ENCODE measurements around the gene IQGAP1.
"Not testable (repeated sequence)": the region's sequence is repeated elsewhere in the genome, so short reads cannot be mapped to it uniquely, and the experiment has no call there.

IQGAP1 gene

DNA sequence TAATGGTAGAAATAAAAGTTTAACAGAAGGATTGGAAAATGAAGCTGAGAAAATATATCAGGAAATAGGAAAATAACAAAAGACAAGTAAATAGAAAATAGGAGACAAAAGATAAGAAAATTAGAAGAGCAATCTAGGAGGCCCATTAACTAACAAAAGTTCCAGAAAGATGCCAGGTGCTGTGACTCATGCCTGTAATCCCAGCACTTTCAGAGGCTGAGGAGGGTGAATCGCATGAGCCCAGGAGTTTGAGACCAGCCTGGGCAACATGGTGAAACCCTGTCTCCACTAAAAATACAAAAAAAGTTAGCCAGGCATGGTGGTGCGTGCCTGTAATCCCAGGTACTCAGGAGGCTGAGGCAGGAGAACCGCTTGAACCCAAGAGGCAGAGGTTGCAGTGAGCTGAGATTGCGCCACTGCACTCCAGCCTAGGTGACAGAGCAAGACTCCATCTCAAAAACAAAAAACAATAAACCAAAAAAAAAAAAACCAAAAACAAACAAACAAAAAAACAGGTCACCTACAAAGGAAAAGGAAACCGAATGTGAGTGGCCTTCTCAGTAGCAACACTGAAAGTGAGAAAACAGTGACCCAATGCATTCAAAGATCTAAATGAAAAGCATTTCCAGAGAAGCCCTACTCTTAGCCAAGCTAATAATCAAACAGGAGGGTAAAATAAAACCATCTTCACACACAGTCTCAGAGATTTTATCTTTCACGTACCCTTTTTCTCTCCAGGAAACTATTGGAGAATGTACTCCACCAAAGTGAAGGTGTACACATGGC, 136.2 kb downstream of the IQGAP1 start:
- not testable (repeated sequence) for DNase-seq (ENCODE audit: low read depth in 2 of 2)

DNA sequence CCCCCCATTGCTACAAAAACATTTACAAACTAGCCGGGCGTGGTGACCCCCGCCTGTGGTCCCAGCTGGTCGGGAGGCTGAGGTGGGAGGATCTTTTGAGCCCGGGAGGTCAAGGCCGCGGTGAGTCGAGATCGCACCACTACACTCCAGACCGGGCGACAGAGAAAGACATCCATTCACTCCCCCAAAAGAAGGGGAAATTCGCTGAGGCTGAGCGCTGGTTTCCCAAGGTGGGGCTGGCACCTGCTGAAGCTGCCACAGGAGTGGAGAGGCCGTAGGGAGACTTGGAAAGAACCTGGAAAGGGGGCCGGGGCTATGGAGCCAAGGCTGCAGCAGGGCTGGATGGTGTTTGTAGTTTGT, 140.9 kb downstream of the IQGAP1 start:
- DNase-seq (ENCODE audit: low read depth in 2 of 2), result no peak

DNA sequence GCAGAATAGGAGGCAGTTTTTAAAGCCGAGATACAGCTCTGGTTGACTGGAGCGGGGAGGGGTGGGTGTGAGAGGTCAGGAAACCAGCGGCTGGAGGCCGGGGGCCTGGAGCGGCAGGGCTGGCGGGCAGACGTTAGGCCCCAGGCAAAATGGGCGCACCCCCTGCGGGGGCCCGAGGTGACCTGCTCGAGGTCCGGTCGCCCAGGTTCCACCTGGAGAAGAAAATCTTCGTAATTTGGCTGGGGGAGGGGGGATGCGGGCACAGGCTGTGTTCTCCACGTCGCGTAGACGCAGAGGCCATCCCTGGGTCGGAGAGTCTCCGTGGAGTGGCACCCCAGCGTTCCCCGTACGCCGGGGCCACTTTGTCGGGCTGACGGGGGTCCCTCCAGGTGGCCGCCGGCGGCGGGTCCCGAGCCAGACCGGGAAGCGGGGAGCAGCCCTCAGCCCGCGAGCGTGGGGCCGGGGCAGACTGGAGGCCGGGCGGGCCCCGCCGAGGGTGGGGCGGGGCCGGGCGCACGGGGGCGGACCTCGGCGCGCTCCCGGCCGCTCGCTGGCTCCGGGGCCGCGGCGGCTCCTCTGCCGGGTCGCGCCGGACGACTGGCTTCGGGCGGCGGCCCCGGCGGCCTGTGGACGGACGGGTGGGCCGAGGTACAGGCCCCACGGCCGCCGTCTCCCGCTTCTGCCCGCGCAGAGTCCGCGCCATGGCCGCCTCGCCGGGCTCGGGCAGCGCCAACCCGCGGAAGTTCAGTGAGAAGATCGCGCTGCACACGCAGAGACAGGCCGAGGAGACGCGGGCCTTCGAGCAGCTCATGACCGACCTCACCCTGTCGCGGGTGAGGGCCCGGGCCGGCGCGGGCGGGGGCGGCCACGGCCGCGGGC, 141.6 kb downstream of the IQGAP1 start, which contains the start of gene CRTC3:
Gene CRTC3 (plus strand): TSS at position 553 of the 879 bp plus-strand sequence. CDS start 149 bp downstream, at position 702.
- peak in 1 of 2 donors; percentile 36 for DNase-seq (ENCODE audit: low read depth in 2 of 2)

DNA sequence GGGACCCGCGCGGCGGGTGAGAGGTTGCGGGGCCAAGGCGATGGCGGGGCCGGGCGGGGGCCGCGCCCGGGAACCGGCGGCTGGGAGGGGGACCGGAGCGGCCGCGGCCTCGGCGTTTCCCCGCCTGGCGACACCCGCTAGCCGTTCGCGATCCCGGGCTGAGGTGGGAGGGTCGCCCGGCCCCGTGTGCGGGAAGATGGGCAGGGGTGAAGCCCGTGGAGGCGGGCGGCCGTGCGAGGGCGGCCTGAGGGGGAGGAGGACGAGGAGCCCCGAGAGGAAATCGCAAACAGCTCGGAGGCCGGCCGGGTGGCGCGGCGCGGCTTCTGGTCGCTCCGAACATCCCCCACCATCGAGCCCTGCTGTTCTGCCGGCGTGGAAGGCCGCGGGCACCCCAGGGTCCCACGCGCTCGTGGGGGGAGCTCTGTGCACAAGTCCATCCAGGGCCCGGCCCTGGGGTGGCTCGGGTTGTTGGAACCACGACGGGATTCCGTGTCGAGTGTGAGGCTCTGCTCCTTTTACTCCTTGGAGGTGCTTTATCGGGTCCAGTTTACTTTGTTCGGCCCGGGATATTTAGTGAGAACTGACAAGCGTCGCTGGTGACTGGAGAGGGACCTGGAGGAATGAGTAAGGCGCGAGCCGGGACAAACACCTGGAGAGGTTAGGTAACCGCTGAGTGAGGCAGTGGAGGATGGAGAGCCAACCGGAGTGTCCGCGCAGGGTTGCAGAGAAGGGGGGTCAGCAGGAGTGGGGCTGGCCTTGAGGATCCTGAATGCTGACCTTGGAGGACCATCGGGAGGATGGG, 142.4 kb downstream of the IQGAP1 start:
- DNase-seq (ENCODE audit: low read depth in 2 of 2), result peak in 1 of 2 donors; percentile 18

DNA sequence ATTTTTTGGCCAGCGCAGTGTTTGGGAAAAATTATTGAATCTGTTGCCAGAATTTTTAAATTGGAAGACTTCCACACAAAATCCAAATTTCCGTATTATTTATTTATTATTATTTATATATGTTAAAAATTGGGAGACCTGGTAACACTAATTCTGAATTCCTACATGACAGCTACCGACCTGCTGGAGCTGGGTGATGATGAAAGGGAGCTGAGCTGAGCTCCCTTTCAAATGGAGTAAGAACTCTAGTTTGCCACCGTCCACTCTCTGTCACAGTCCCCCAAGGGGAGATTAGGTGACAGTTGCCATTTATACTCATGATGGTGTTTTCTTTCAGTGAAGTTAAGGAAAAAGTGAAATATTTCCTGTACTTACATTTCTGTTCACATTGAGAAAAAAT, 143.1 kb downstream of the IQGAP1 start:
- no peak for DNase-seq (ENCODE audit: low read depth in 2 of 2)

DNA sequence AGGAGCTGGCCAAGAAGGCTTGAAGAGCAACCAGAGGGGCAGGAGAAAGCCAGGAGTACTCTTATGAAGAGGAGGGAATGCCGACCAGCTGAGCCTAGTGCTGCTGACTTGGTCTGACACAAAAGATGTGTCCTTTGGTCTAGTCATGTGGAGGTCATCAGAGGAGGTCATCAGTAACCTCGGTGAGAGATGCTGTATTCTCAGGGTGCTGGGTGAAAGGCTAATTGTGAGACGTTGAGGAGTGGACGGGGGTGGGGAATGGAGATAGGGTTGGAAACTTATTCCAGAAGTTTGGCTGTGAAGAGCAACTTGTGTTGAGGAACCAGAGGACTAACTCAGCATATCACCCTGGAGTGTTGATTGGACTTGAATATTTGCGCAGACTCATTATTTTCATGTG, 147.2 kb downstream of the IQGAP1 start:
- DNase-seq (ENCODE audit: low read depth in 2 of 2), result no peak

DNA sequence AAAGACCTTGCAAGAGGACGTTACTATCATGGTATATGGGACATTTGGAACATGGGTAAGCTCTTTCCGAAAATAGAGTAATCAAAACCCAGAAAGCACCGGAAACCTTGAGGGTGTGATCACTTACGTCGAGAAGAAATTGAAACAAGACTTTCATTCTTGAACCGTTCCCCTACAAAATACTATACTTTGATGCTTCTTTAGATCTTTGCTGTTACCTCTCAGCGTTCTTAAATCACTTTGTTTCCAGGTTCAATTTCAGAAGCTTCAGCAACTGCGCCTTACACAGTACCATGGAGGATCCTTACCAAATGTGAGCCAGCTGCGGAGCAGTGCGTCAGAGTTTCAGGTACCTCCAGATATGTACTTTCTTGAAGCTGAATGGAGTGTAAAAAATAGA, 151.7 kb downstream of the IQGAP1 start:
- no peak for DNase-seq (ENCODE audit: low read depth in 2 of 2)

DNA sequence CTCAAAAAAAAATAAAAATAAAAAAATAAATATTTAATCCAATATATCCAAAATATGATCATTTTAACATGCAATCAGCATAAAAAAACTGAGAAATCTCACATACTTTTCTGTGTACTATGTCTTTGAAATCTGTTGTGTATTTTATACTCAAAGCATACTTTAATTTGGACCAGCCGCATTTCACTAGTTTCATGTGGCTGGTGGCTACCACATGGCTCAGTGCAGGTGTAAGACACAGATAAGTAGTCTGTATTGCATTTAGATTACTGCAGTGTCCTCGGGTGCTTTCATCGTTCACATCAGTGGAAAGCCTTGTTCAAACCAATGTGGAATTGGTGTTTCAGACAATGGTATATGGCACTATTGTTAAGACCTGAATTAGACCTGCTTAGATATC, 152.7 kb downstream of the IQGAP1 start:
- no peak for DNase-seq (ENCODE audit: low read depth in 2 of 2)

DNA sequence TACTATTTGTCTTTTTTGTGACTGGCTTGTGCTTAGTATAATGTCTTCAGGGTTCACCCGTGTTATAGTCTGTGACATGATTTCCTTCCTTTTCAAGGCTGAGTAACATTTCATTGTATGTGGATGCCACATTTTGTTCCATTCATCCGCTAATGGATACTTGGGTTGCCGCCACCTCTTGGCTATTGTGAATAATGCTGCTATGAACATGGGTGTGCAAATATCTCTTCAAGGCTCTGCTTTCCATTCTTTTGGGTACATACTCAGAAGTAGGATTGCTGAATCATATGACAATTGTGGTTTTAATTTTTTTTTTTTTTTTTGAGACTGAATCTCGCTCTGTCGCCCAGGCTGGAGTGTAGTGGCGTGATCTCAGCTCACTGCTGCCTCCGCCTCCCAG, 157.1 kb downstream of the IQGAP1 start:
- DNase-seq (ENCODE audit: low read depth in 2 of 2), result no peak

DNA sequence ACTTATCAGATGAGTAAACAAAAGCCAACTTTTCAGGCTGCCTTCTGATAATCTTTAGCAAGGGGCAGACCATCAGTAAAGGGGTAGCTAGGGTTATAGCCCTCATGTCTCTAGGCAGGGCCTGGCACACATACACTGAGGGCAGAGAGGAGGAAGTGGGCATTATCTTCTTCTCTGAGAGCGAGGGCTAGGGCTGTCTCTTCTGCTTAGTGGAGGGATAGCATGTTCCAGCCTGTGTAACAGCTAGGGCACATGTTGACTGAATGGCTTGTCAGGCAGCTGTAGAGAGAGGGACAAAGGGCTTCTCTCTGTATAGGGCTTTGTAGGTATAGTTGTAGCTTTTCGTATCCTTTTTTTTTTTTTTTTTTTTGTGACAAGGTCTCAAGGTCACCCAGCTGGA, 159.5 kb downstream of the IQGAP1 start:
- no peak for DNase-seq (ENCODE audit: low read depth in 2 of 2)

DNA sequence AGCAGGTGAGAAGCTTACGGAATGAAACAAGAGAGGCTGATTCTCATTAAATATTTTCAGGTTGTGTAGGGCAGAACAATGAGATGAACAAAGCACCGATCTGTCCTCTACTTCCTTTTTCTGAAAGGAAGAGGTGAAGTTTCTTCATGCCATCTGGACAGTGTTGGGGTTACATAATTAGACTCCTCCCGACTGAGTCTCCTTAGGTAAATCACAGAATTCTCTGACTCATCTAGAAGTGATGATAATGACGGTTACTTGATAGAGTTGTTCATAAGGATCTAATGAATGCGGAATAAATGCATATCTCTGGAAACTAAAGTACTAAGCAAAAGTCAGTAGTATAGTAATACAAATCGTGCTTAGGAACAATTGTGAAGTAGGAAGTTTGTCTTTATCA, 162.9 kb downstream of the IQGAP1 start:
- DNase-seq (ENCODE audit: low read depth in 2 of 2), result no peak
